Liver (tissue), 9 donors: ENCODE results near the gene IL1RAPL1. TPM values are rescaled to one million over a fixed set of nuclear protein-coding genes. Genes with fewer than 3 reads are reported as not detected.

ENCODE experiments used
- DNase-seq: peaks from one replicate; pipeline ENCODE4 v3.0.0-alpha.2; 2017; ENCODE audit warnings: low spot score
- H3K27ac ChIP-seq, 2 donors: one replicate each; pipeline ENCODE4 v1.7.0; 2013; ENCODE audit warnings: inconsistent platforms in 2 of 2, low read length in 2 of 2, control low read depth in 1 of 2, low read depth in 1 of 2, mild to moderate bottlenecking in 1 of 2
- H3K27me3 ChIP-seq, 4 donors: one replicate each; pipeline versions ENCODE4 v1.6.1 to v1.7.0; 2013; ENCODE audit warnings: low read length in 3 of 4, inconsistent platforms in 1 of 4, mild to moderate bottlenecking in 1 of 4, moderate library complexity in 1 of 4; ENCODE audit not compliant: control insufficient read depth in 4 of 4, insufficient read depth in 4 of 4
- H3K36me3 ChIP-seq, 4 donors: one replicate each; pipeline versions ENCODE4 v1.6.1 to v1.7.0; 2013; ENCODE audit warnings: low read length in 3 of 4, mild to moderate bottlenecking in 3 of 4, low read depth in 1 of 4, moderate library complexity in 1 of 4; ENCODE audit not compliant: control insufficient read depth in 4 of 4, insufficient read depth in 3 of 4
- H3K4me1 ChIP-seq, 4 donors: one replicate each; pipeline versions ENCODE4 v1.6.1 to v1.7.0; 2013; ENCODE audit warnings: low read length in 3 of 4, mild to moderate bottlenecking in 3 of 4, moderate library complexity in 1 of 4; ENCODE audit not compliant: control insufficient read depth in 4 of 4, insufficient read depth in 4 of 4
- H3K4me3 ChIP-seq, 3 donors: one replicate each; pipeline versions ENCODE4 v1.6.1 to v1.7.0; 2013; ENCODE audit warnings: low read length in 3 of 3, control low read depth in 1 of 3, low read depth in 1 of 3, mild to moderate bottlenecking in 1 of 3
- H3K9ac ChIP-seq, 2 donors: one replicate each; pipeline ENCODE4 v1.7.0; 2013; ENCODE audit warnings: low read length in 2 of 2, mild to moderate bottlenecking in 2 of 2, moderate library complexity in 2 of 2, control low read depth in 1 of 2, low read depth in 1 of 2
- H3K9me3 ChIP-seq, 4 donors: one replicate each; pipeline versions ENCODE4 v1.6.1 to v1.7.0; 2013; ENCODE audit warnings: low read length in 3 of 4; ENCODE audit not compliant: control insufficient read depth in 4 of 4
- CTCF ChIP-seq: fragments of 150-350 bp; IDR thresholded peaks from 2 replicates; pipeline ENCODE4 v1.5.1; 2017; ENCODE audit warnings: improper control_type of control experiment, low read depth, low read length; ENCODE audit not compliant: missing input control
- EGR1 ChIP-seq, 2 donors: IDR thresholded peaks; 2 replicates each; pipeline ENCODE4 v1.6.1; 2016 to 2018; ENCODE audit warnings: antibody characterized with exemption in 2 of 2, low read depth in 2 of 2
- FOXA1 ChIP-seq: IDR thresholded peaks from 2 replicates; pipeline ENCODE4 v1.6.1; 2016; ENCODE audit warnings: antibody characterized with exemption
- HNF4A ChIP-seq, 2 donors: conservative IDR thresholded peaks; 2 replicates each; pipeline ENCODE4 v1.6.1; 2016; ENCODE audit warnings: antibody characterized with exemption in 2 of 2, mild to moderate bottlenecking in 2 of 2
- HNF4G ChIP-seq: IDR thresholded peaks from 2 replicates; pipeline ENCODE4 v1.6.1; 2016; ENCODE audit warnings: antibody characterized with exemption
- JUND ChIP-seq, 2 donors: IDR thresholded peaks; 2 replicates each; pipeline ENCODE4 v1.6.1; 2016; ENCODE audit warnings: antibody characterized with exemption in 2 of 2
- MAX ChIP-seq: IDR thresholded peaks from 2 replicates; pipeline ENCODE4 v1.6.1; 2016; ENCODE audit warnings: antibody characterized with exemption
- NR2F2 ChIP-seq: IDR thresholded peaks from 2 replicates; pipeline ENCODE4 v1.6.1; 2016; ENCODE audit warnings: antibody characterized with exemption
- RAD21 ChIP-seq, 2 donors: IDR thresholded peaks; 2 replicates each; pipeline ENCODE4 v1.6.1; 2016; ENCODE audit warnings: antibody characterized with exemption in 2 of 2, mild to moderate bottlenecking in 2 of 2
- REST ChIP-seq: IDR thresholded peaks from 2 replicates; pipeline ENCODE4 v1.6.1; 2016; ENCODE audit warnings: antibody characterized with exemption, mild to moderate bottlenecking
- RXRA ChIP-seq, 2 donors: IDR thresholded peaks; 2 replicates each; pipeline ENCODE4 v1.6.1; 2017 to 2018; ENCODE audit warnings: antibody characterized with exemption in 2 of 2, mild to moderate bottlenecking in 1 of 2
- TAF1 ChIP-seq: conservative IDR thresholded peaks from 2 replicates; pipeline ENCODE4 v1.6.1; 2016; ENCODE audit warnings: antibody characterized with exemption, mild to moderate bottlenecking
- ZBTB33 ChIP-seq: IDR thresholded peaks from 2 replicates; pipeline ENCODE4 v1.6.1; 2016; ENCODE audit warnings: antibody characterized with exemption
- WGBS: extraction: QIAGEN DNeasy Blood & Tissue Kit; methylation state at CpG from one replicate; pipeline ENCODE4 v1.1.7; 2013; 5-methylcytosine and 5-hydroxymethylcytosine counted together
- polyA plus RNA-seq, 2 donors: library from polyadenylated mRNA; stranded (reverse) in 1 of 2; unstranded in 1 of 2; fragments of 200-250 nt in 1 of 2; fragments of >200 nt in 1 of 2; fragmentation: Nextera tagmentation in 1 of 2; extraction: Ambion mirVana in 1 of 2; gene quantifications; one replicate each; pipeline versions ENCODE4 v1.2.1 to v1.2.3, GENCODE V29; 2013 to 2015
- total RNA-seq, 2 donors: library from RNA; depleted of rRNA; stranded (reverse); fragments of >200 nt; gene quantifications; one replicate each; pipeline ENCODE4 v1.2.3, GENCODE V29; 2014
- donor health status: healthy.
- donor health status: healthy.
- donor health status: healthy.
- donor health status: healthy.
- donor health status: healthy.

IL1RAPL1 gene
- total and polyA plus RNA-seq, 4 donors, result 0.08 to 0.33 TPM; not detected in 2

GRCh38 chrX:29640106-29640505 is 1052.9 kb downstream of the IL1RAPL1 start:
- no peak for TF ChIP-seq HNF4G
- no peak for TF ChIP-seq ZBTB33
- TF ChIP-seq JUND (IDR thresholded peaks at IDR 0.05), result no peak
- TF ChIP-seq TAF1, result no peak
- no peaks in the 10 kb centered on the region for H3K4me1 ChIP-seq
- no peak overlapping the region for H3K27ac ChIP-seq
- no peaks in the 10 kb centered on the region for H3K9me3 ChIP-seq
- no peak overlapping the region for H3K9ac ChIP-seq
- no peak for DNase-seq
- H3K36me3 ChIP-seq, result no peaks in the 10 kb centered on the region
- WGBS, result 92% methylated on average over 2 of the region's 2 CpGs
- no peaks in the 10 kb centered on the region for H3K27me3 ChIP-seq
- H3K4me3 ChIP-seq, result no peak overlapping the region

- H3K27ac ChIP-seq, result no peak overlapping the region
- no peaks in the 10 kb centered on the region for H3K36me3 ChIP-seq
- no peak overlapping the region for H3K9ac ChIP-seq
- no peaks in the 10 kb centered on the region for H3K4me1 ChIP-seq
- H3K9me3 ChIP-seq, result peaks cover 0 to 4% (median 0%) of the 10 kb centered on the region in 4 donors
- 35% methylated on average over 1 of the region's 1 CpG for WGBS
- no peaks in the 10 kb centered on the region for H3K27me3 ChIP-seq
- no peak for DNase-seq
- TF ChIP-seq NR2F2 (no peak), RXRA (IDR thresholded peaks at IDR 0.05) (no peak), HNF4A (conservative IDR thresholded peaks at IDR 0.05) (no peak), TAF1 (no peak), EGR1 (IDR thresholded peaks at IDR 0.05; ENCODE audit: low read depth in 2 of 2) (no peak), CTCF (no peak)
- H3K4me3 ChIP-seq, result no peak overlapping the region
These were observed 1054.2 kb downstream of the IL1RAPL1 start for GRCh38 chrX:29641461-29641860.

GRCh38 chrX:29643181-29643580 is 1055.9 kb downstream of the IL1RAPL1 start:
- TF ChIP-seq ZBTB33, result no peak
- TF ChIP-seq CTCF, result no peak
- no peak for TF ChIP-seq RAD21 (IDR thresholded peaks at IDR 0.05)
- no peak for TF ChIP-seq MAX
- TF ChIP-seq REST, result no peak
- no peak for TF ChIP-seq FOXA1
- 84% methylated on average over 2 of the region's 2 CpGs for WGBS
- DNase-seq, result no peak
- no peak overlapping the region for H3K27ac ChIP-seq
- no peak overlapping the region for H3K4me3 ChIP-seq
- H3K27me3 ChIP-seq, result no peaks in the 10 kb centered on the region
- H3K36me3 ChIP-seq, result no peaks in the 10 kb centered on the region
- H3K9me3 ChIP-seq, result peaks cover 0 to 4% (median 0%) of the 10 kb centered on the region in 4 donors
- H3K9ac ChIP-seq, result no peak overlapping the region
- no peaks in the 10 kb centered on the region for H3K4me1 ChIP-seq
